AG10803 (cell line): ENCODE measurements around the gene ARL6IP5.

Experiments
- DNase-seq: peaks from one replicate; pipeline ENCODE4 v3.0.0; 2010; ENCODE audit warnings: low read depth
- H3K4me3 ChIP-seq: 2 replicates; pipeline ENCODE4 v1.5.1; 2011; ENCODE audit warnings: mild to moderate bottlenecking, low read length, control low read depth
- TF ChIP-seq, protein P1 (sequence below): conservative IDR thresholded peaks from 2 replicates; pipeline ENCODE4 v1.5.1; 2011; ENCODE audit warnings: mild to moderate bottlenecking, low read length, control low read depth, inconsistent platforms

Gene ARL6IP5

DNA sequence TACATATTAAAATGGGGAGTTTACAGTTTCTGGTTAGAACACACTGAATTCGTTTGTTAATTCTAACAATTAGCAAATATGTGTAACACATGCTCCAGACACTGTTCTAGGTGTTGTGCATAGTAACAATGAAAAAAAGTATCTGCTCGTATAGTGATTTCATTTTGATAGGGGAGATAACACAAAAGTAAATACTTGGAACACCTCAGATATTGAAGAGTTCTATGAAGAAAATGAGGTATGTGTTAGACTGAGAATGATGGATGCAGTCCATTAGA, 25.9 kb upstream of the ARL6IP5 start:
- DNase-seq = no peak
- TF ChIP-seq, protein P1, sequence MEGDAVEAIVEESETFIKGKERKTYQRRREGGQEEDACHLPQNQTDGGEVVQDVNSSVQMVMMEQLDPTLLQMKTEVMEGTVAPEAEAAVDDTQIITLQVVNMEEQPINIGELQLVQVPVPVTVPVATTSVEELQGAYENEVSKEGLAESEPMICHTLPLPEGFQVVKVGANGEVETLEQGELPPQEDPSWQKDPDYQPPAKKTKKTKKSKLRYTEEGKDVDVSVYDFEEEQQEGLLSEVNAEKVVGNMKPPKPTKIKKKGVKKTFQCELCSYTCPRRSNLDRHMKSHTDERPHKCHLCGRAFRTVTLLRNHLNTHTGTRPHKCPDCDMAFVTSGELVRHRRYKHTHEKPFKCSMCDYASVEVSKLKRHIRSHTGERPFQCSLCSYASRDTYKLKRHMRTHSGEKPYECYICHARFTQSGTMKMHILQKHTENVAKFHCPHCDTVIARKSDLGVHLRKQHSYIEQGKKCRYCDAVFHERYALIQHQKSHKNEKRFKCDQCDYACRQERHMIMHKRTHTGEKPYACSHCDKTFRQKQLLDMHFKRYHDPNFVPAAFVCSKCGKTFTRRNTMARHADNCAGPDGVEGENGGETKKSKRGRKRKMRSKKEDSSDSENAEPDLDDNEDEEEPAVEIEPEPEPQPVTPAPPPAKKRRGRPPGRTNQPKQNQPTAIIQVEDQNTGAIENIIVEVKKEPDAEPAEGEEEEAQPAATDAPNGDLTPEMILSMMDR = no peak
- no peak overlapping the region for H3K4me3 ChIP-seq

DNA sequence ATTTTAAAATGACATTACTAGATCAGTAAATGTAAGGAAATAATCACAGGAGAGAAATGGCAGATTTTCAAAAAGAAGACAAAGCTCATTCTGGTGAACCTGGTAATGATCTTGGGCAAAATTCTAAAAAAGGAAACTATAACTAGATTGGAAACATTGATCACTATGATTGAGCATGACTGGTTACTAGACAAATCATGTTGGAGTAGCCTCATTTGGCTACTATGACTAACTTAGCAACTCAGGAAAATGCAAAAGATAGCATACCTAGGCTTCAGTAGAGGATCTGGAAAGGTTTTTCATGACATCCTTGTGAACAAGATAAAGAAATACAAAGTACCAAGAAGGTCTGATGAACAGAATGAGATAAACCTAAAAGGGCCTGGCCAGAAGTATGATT, 25.0 kb upstream of the ARL6IP5 start:
- H3K4me3 ChIP-seq = no peak overlapping the region
- TF ChIP-seq, protein P1 = no peak
- no peak for DNase-seq

DNA sequence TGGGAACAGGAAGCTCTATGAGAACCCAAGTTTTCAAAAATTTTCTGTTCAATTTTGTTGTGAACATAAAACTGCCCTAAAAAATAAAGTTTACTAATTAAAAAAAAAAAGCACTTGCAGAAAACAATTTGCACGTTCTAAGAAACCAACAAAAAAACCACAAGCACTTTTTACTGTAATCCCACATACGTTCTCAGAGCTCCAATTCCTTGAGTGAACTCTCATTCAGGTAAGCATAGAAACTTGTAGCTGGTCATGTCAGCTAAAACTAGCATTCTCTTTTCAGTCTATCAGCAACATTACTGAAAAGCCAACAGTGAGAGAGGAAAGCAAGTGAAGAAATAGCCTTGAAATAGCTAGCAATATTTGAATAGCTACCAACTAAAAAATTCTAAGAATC, 21.1 kb upstream of the ARL6IP5 start:
- no peak for DNase-seq
- TF ChIP-seq, protein P1 = no peak
- H3K4me3 ChIP-seq = no peak overlapping the region

DNA sequence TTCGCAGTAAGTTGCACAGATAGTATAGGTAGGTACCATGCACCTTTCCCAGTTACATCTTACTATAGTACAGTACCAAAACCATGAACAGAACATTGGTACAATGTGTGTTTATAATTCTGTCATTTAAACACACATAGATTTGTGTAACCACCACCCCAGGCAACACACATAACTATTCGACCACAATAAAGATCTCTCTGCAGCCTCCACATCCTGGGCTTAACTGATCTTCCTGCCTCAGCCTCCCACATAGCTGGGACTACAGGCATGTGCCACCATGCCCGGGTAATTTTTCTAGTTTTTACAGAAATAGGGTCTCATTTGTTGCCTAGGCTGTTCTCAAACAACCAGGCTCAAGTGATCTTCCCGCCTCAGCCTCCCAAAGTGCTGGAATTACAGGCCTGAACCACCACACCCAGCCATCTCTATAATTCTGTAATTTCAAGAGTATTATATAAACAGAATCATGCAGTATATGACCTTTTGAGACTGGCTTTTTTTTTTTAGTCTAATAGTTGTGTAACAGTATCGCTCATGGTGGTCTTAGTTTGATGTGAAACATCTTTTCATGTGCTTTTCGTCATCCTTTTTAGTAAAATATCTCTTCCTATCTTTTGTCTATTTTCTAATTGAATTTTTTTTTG, 19.3 kb upstream of the ARL6IP5 start:
- no peak for DNase-seq
- H3K4me3 ChIP-seq = no peak overlapping the region
- TF ChIP-seq, protein P1 = no peak

DNA sequence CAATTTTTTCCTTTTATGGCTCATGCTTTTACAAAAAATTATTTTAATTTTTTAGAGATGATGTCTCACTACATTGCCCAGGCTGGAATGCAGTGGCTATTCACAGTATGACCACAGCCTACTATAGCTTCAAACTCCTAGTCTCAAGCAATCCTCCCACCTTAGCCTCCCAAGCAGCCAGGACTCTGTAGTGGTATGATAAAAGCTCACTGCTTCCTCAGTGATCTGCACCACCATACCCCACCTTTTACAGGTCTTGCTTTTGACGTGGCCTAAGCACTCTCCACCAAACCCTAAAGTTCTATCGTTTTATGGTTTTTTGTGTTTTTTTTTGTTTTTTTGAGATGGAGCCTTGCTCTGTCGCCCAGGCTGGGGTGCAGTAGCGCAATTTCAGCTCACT, 18.6 kb upstream of the ARL6IP5 start:
- no peak overlapping the region for H3K4me3 ChIP-seq
- no peak for DNase-seq
- TF ChIP-seq, protein P1 = no peak

DNA sequence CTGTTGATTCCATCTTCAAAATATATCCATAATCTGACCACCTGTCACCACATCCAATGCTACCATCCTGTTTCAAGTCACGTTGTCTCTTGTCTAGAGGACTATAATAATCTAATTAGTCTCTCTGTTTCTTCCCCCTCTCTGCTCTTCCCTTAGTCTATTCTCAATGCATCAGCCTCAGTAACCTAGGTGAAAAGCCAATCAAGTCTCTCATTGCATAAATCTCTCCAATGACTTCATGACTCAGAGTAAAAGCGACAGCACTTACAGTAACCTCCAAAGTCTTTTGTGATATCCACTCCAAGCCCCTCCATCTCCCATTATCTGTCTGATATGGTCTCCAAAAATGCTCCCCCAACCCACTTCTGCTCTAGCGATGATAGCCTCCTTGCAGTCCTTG, 11.8 kb upstream of the ARL6IP5 start:
- no peak overlapping the region for H3K4me3 ChIP-seq
- TF ChIP-seq, protein P1 = no peak
- no peak for DNase-seq

DNA sequence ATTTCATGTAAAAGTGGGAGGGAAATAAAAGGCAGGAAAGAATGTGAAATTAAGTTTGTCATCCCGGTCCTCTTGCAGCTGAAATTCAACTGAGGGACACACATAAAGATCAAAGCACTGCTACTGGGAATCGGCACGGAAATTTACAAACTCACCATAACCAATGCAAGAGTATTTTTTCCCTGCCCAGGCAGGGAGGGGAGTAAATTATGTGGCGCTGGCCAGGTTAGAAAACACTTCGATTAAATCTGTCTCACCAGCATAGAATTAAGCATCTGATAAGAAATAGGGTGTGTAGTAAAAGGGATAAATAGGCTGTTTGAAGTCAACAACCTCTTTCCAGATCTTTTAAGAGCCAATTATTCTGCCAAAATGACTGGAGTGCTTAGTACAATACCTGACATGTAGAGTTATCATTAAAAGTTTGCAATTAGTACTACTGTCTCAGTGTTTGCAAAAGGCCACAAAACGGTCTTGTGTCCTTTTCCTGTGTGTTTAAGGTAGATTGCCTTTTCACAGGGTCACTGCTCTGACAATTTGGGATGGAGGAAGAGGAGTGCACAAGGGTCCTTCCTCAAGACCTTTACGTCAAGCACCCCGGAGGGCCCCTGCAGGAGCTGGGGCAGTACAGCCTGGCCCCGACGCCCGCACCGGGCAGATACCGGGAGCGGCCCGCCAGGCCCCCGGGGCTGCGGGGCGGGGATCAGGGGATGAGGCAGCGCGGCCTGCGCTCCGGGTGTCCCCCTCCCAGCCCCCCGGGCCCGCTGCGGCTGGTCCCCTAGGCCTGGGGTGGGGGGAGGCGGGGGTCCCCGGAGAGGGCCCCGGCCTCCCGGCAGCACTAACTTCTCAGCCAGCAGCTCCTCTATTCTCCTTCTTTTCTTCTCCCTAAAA, 5.2 kb upstream of the ARL6IP5 start:
- no peak for DNase-seq
- peak overlapping the region; percentile 79 for H3K4me3 ChIP-seq
- TF ChIP-seq, protein P1 = no peak
